GM12878 (cell line): ENCODE measurements around the gene LTA. TPM values are rescaled to one million over a fixed set of nuclear protein-coding genes. Genes with fewer than 3 reads are reported as not detected.

Experiments
- ATAC-seq: fragments of 200-7000 bp; cut with Tn5 transposase; 3 replicates; pipeline ENCODE4 v1.9.1; 2020; ENCODE audit warnings: mild to moderate bottlenecking, moderate library complexity
- BruUV-seq: library from RNA; stranded (reverse); fragments of 400-500 nt; replicated peaks from 2 replicates; lab custom pipeline; 2021; lab: Mats Ljungman, UMichigan
- CTCF ChIA-PET: fragments of 300-600 bp; sonication (Branson Sonifier 250); formaldehyde crosslinking; extraction: SDS; loops from one replicate; lab custom pipeline; 2021; ENCODE audit warnings: inconsistent platforms; lab: Yijun Ruan, JAX
- POLR2A ChIA-PET: fragments of 350-600 bp; formaldehyde crosslinking; extraction: SDS; loops from one replicate; lab custom pipeline; 2021; ENCODE audit warnings: inconsistent platforms; lab: Charles Lee
- RAD21 ChIA-PET: fragments of 300-600 bp; sonication (Branson Sonifier 250); formaldehyde crosslinking; loops from one replicate; lab custom pipeline; 2023; ENCODE audit warnings: antibody characterized with exemption; ENCODE audit not compliant: unreplicated experiment; lab: Charles Lee
- SMC1A ChIA-PET: fragments of 300-600 bp; sonication (Branson Sonifier 250); formaldehyde crosslinking; loops from one replicate; lab custom pipeline; 2023; ENCODE audit not compliant: unreplicated experiment, uncharacterized antibody; lab: Charles Lee
- DNase-seq: peaks from one replicate; pipeline ENCODE4 v3.0.0-alpha.2; 2011; ENCODE audit warnings: low read depth, low spot score
- FAIRE-seq: peaks from 3 replicates; lab custom pipeline; 2011; peaks lifted over from hg19 to GRCh38; lab: Jason Lieb, UNC
- H2AFZ ChIP-seq: 2 replicates; pipeline ENCODE4 v1.6.0; 2011; ENCODE audit warnings: low read depth, low read length, control low read depth; ENCODE audit not compliant: control insufficient read depth
- H3K27ac ChIP-seq: 2 replicates; pipeline ENCODE4 v1.5.1; 2011; ENCODE audit warnings: control low read depth; ENCODE audit not compliant: control insufficient read depth, insufficient read depth
- H3K27me3 ChIP-seq, 2 experiments: replicated peaks in 1 of 2; 2 replicates each; pipeline versions ENCODE4 v1.6.0 to v1.6.1; 2011; ENCODE audit warnings: low read length in 1 of 2; ENCODE audit not compliant: control insufficient read depth in 2 of 2, insufficient read depth in 2 of 2
- H3K36me3 ChIP-seq, 2 experiments: 2 replicates each; pipeline ENCODE4 v1.5.1; 2011; ENCODE audit warnings: low read length in 1 of 2; ENCODE audit not compliant: control insufficient read depth in 2 of 2, insufficient read depth in 2 of 2
- H3K4me1 ChIP-seq: 2 replicates; pipeline ENCODE4 v1.6.1; 2011; ENCODE audit warnings: mild to moderate bottlenecking, low read length, moderate library complexity, mixed read lengths; ENCODE audit not compliant: control insufficient read depth, insufficient read depth
- H3K4me2 ChIP-seq: 2 replicates; pipeline ENCODE4 v1.6.0; 2011; ENCODE audit warnings: control low read depth; ENCODE audit not compliant: control insufficient read depth, insufficient read depth
- H3K4me3 ChIP-seq: fragments of 200-600 bp; sonication (generic); 2 replicates; pipeline ENCODE4 v1.5.1; 2016
- H3K79me2 ChIP-seq: 2 replicates; pipeline ENCODE4 v1.6.0; 2011; ENCODE audit warnings: low read length; ENCODE audit not compliant: control insufficient read depth, insufficient read depth
- H3K9ac ChIP-seq: 2 replicates; pipeline ENCODE4 v1.8.0; 2011; ENCODE audit warnings: low read length, control low read depth, mixed read lengths; ENCODE audit not compliant: control insufficient read depth, insufficient read depth
- H3K9me3 ChIP-seq: replicated peaks from 3 replicates; pipeline ENCODE4 v1.5.1; 2011; ENCODE audit warnings: mild to moderate bottlenecking, low read length; ENCODE audit not compliant: control insufficient read depth, insufficient read depth
- H4K20me1 ChIP-seq: 2 replicates; pipeline ENCODE4 v1.6.0; 2011; ENCODE audit not compliant: control insufficient read depth, insufficient read depth
- BCL11A ChIP-seq: IDR thresholded peaks from 2 replicates; pipeline ENCODE4 v1.6.1; 2011; ENCODE audit warnings: low read depth, low read length
- POLR2A ChIP-seq: IDR thresholded peaks from 2 replicates; pipeline ENCODE4 v1.6.1; 2011; ENCODE audit warnings: low read depth, mild to moderate bottlenecking, low read length
- POLR2AphosphoS5 ChIP-seq: IDR thresholded peaks from 2 replicates; pipeline ENCODE4 v1.6.1; 2011; ENCODE audit warnings: mild to moderate bottlenecking, low read length, inconsistent platforms
- RUNX3 ChIP-seq: IDR thresholded peaks from 2 replicates; pipeline ENCODE4 v1.6.1; 2012; ENCODE audit warnings: low read length, inconsistent platforms
- ZNF217 ChIP-seq: fragments of 450-650 bp; IDR thresholded peaks from 2 replicates; pipeline ENCODE4 v1.6.1; 2017; ENCODE audit warnings: antibody characterized with exemption, mild to moderate bottlenecking
- WGBS: methylation state at CpG from one replicate; pipeline ENCODE4 v1.1.6; 2016; ENCODE audit warnings: low lambda C conversion rate; ENCODE audit not compliant: insufficient replicate concordance, insufficient coverage; ENCODE audit errors: missing lambda C conversion rate; 5-methylcytosine and 5-hydroxymethylcytosine counted together
- in situ Hi-C: fragments of 300-500 bp; cut with MboI; formaldehyde crosslinking; loops from 9 replicates; pipeline ENCODE4 v1.14.3; 2018; ENCODE audit warnings: mixed read lengths
- intact Hi-C: fragments of 100-400 bp; cut with micrococcal nuclease; formaldehyde crosslinking; loops from one replicate; pipeline ENCODE4 v1.14.2; 2022; ENCODE audit not compliant: unreplicated experiment
- polyA plus RNA-seq, 11 experiments: library from polyadenylated mRNA; depleted of rRNA in 4 of 11; unstranded in 6 of 11; stranded (reverse) in 5 of 11; fragments of >200 nt; fragmentation: Nextera tagmentation in 4 of 11; fragmentation: Illumina TruSeq in 1 of 11; extraction: Ambion mirVana in 4 of 11; extraction: Trizol in 1 of 11; gene quantifications; 1 replicate in 1 of 11; 2 replicates in 10 of 11; pipeline versions ENCODE4 v1.2.1 to v1.2.3, GENCODE V29; 2011 to 2016; ENCODE audit warnings: inconsistent platforms in 2 of 11, missing spikeins in 2 of 11, low read depth in 1 of 11
- total RNA-seq, 4 experiments: library from RNA; depleted of rRNA in 3 of 4; stranded (reverse); fragments of >200 nt in 3 of 4; fragmentation: Illumina TruSeq in 1 of 4; extraction: Trizol in 1 of 4; gene quantifications; 2 replicates each; pipeline versions ENCODE4 v1.2.1 to v1.2.3, GENCODE V29; 2013 to 2021
- TF ChIP-seq, protein P1 (sequence below): fragments of 450-650 bp; formaldehyde crosslinking; IDR thresholded peaks from 2 replicates; pipeline ENCODE4 v1.5.0; 2022; ENCODE audit warnings: mild to moderate bottlenecking, missing genetic modification characterization
- TF ChIP-seq, protein P2 (sequence below): IDR thresholded peaks from 2 replicates; pipeline ENCODE4 v1.6.1; 2012; ENCODE audit warnings: low read length, inconsistent platforms

The LTA gene
- total and polyA plus RNA-seq, 10 of the 15 experiments (the other 5 are each of a cell fraction or from before 2014, with no cell fraction given) = 27.5 to 100 (median 75.1) TPM

DNA sequence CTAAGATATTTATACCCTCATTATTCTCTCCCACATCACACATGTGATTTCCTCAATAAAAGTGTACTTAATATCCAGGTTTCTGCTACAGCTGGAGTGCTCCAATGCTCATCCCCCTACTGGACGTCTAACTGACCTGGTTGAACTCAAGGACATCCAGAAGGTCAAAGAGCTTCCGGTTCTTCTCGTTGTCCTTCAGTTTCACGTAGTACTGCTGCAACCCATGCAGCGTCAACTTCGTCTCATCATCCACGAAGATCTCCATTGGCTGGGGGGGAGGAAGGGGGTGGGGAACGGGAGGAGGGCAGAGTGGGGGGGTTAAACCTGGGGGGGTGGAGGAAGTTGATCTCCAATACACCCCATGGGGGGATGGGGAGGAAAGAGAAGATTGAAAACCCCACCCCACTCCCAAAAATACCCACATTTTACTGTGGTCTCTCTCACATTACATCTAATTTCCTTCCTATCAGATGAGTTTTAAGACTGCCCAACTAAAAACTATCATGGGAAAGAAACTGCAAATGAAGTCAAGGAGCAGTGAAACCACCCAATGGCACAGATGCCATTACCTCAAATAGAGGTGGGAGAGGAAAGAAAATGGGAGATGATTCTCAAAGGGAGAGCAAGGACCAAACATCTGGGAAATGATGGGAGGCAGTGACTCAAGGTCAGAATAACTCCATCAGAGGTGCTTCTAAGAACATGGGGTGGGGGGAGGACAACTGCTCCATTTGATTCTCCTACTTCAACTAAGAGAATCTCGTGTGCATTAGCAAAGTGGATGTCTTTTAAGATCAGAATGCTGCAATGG lies 39.2 kb upstream of the LTA start:
- CTCF ChIA-PET = interaction anchor here (1.0 to 1.6 kb wide), 2 partner anchors 9 to 14 kb away, joined by 3 to 4 read pairs; partner anchors contain the start of gene DDX39B
- BruUV-seq = no TSS peak
- peaks cover 3% of the 10 kb centered on the region for H4K20me1 ChIP-seq
- ATAC-seq = no peak
- no peak overlapping the region for H3K27ac ChIP-seq
- FAIRE-seq = no peak
- in situ Hi-C loops = no loop called here
- H3K4me3 ChIP-seq = no peak overlapping the region
- no peak overlapping the region for H3K9ac ChIP-seq
- intact Hi-C loops = no loop called here
- H3K79me2 ChIP-seq = peaks cover 34% of the 10 kb centered on the region
- H3K4me1 ChIP-seq = no peaks in the 10 kb centered on the region
- SMC1A ChIA-PET = interaction anchor here (0.6 kb wide), 1 partner anchor 116 kb away, joined by 3 read pairs; no protein-coding TSS in a partner anchor
- no peak for TF ChIP-seq ZNF217
- 0 out of 2 replicates have a peak, but pooled peaks have one; percentile 7 for TF ChIP-seq POLR2AphosphoS5
- TF ChIP-seq, protein P1, sequence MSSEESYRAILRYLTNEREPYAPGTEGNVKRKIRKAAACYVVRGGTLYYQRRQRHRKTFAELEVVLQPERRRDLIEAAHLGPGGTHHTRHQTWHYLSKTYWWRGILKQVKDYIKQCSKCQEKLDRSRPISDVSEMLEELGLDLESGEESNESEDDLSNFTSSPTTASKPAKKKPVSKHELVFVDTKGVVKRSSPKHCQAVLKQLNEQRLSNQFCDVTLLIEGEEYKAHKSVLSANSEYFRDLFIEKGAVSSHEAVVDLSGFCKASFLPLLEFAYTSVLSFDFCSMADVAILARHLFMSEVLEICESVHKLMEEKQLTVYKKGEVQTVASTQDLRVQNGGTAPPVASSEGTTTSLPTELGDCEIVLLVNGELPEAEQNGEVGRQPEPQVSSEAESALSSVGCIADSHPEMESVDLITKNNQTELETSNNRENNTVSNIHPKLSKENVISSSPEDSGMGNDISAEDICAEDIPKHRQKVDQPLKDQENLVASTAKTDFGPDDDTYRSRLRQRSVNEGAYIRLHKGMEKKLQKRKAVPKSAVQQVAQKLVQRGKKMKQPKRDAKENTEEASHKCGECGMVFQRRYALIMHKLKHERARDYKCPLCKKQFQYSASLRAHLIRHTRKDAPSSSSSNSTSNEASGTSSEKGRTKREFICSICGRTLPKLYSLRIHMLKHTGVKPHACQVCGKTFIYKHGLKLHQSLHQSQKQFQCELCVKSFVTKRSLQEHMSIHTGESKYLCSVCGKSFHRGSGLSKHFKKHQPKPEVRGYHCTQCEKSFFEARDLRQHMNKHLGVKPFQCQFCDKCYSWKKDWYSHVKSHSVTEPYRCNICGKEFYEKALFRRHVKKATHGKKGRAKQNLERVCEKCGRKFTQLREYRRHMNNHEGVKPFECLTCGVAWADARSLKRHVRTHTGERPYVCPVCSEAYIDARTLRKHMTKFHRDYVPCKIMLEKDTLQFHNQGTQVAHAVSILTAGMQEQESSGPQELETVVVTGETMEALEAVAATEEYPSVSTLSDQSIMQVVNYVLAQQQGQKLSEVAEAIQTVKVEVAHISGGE = no peak
- no peak for TF ChIP-seq BCL11A
- TF ChIP-seq RUNX3 = no peak
- TF ChIP-seq POLR2A = peak; percentile 24; the same call in 1 of the 2 replicates
- TF ChIP-seq, protein P2, sequence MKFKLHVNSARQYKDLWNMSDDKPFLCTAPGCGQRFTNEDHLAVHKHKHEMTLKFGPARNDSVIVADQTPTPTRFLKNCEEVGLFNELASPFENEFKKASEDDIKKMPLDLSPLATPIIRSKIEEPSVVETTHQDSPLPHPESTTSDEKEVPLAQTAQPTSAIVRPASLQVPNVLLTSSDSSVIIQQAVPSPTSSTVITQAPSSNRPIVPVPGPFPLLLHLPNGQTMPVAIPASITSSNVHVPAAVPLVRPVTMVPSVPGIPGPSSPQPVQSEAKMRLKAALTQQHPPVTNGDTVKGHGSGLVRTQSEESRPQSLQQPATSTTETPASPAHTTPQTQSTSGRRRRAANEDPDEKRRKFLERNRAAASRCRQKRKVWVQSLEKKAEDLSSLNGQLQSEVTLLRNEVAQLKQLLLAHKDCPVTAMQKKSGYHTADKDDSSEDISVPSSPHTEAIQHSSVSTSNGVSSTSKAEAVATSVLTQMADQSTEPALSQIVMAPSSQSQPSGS = no peak
- DNase-seq = no peak
- H2AFZ ChIP-seq = no peak overlapping the region
- WGBS = 57% methylated on average over 8 of the region's 9 CpGs
- no peaks in the 10 kb centered on the region for H3K27me3 ChIP-seq
- no peaks in the 10 kb centered on the region for H3K9me3 ChIP-seq
- POLR2A ChIA-PET = no interaction called here
- H3K4me2 ChIP-seq = no peak overlapping the region
- RAD21 ChIA-PET = interaction anchor here (1.2 kb wide), 1 partner anchor 65 kb away, joined by 3 read pairs; no protein-coding TSS in a partner anchor
- peaks cover 36 to 43% of the 10 kb centered on the region in 2 experiments for H3K36me3 ChIP-seq
